T-helper 2 cell (primary cell): ENCODE data around the gene TTC4.

ENCODE experiments used
- DNase-seq, 5 experiments: peaks; one replicate each; pipeline versions ENCODE4 v3.0.0 to v3.0.0-alpha.2; 2012 to 2022

TTC4 gene

DNA sequence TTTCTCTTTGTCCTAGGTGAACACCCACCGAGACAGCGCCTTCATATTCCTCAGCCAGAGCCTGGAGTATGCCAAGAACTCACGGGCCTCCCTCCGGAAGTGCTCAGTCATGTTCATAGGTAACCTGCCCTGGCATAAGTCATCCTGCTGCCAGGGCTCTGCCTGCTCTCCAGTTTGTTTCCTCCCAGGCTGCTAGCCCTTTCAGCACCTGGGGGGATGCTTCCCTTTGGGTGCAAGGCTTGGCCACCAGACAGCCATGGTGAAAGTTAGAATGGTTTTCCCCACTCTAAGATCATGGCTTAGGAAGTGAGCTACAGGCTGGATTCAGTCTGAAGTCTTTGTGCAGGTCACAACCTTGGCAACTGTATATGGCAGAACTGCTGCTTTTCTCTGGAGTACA, 9.2 kb upstream of the TTC4 start:
- DNase-seq: no peak

DNA sequence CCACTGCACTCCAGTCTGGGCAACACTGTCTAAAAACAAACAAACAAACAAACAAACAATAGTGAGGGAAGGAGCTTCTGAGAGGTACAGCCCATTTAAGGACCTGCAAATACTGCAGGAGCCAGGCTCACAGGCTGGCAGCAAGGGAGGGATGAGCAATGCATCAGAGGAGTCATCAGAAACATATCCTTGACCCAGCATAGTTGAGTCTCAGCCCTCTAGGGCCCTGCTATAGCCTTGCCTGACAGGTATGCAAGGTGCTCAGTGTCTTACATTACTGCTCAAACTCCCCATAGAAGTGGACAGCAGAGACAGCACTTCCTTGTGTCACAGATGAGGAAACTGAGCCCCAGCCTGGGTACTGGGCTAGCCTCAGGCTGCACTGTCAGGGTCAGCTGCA, 7.3 kb upstream of the TTC4 start:
- no peak for DNase-seq

DNA sequence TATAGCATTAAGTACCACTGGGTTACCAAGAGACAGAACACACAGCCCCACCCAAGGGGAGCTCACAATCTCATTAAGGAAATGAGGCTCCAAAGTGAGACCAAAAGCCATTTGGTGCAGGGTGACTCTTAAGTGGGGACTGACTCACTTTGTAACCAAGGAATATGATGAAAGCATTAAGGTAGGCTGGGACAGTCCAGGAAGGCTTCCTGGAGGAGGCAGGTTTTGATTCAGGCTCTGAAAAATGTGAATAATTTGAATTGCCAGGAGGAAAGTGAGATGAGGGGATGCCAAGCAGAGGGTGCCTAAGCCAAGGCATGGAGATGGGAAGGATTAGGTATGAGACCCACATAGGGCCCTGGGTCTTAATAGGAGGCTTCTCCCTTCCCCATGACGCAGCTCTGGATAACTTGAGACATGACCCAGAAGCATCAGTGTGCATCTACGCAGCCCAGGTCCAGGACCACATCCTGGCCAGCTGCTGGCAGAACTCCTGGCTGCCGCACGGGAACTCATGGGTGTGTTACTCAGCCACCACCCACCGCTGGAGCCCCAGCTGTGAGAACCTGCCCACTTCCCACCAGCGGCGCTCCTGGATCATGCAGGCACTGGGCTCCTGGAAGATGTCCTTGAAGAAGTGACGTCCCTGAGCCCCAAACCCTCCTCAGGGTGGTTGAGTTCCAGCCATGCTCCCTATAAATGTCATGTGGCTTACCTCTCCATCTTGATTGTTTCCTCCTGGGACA, 5.9 kb upstream of the TTC4 start:
- DNase-seq: no peak

DNA sequence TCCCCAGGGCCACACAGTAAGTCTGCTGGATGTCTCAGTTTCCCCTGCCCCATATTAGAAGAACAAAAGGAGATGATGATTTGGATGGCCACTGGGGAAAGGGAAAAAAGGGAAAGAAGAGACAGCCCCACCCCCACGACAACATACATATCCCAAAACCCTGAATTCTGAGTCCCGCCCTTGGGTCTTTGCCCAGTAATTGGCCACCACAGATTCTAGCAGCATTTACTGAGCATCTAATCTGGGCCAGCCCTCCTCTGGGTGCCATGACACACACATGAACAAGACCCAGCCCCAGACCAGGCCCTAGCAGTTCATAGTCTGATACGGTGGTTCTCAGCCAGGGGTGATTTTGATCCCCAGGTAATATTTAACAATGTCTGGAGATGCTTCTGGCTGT, 5.2 kb upstream of the TTC4 start:
- no peak for DNase-seq

DNA sequence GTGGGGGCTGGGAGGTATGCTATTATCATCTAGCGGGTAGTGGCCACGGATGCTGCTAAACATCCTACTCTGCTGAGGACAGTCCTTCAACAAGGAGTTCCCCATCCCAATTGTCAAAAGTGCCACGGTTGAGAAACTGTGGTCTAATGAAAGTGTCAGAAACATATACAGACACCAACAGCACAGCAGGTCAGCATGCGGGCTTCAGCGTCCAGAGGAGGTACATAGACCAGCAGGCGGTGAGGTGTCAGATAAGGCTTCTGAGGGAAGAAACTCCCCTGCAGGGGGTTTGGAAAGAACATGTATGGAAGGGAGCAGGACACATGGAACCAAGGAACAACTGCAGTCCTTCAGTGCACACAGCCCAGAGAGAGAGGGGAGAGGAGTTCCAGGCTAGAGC, 4.8 kb upstream of the TTC4 start:
- DNase-seq: no peak

DNA sequence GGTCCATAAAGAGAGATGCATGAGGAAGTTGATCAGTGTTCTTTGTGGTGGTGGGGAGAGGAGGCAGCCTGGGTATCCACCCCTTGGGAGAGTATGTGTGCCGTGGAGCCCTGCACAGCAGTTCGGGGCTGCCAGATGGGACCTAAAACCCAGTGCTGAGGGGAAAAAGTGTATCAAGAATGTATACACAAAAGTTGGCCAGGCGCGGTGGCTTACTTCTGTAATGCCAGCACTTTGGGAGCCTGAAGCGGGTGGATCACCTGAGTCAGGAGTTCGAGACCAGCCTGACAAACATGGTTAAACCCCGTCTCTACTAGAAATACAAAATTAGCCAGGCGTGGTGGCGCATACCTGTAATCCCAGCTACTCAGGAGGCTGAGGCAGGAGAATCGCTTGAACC, 4.1 kb upstream of the TTC4 start:
- no peak for DNase-seq

DNA sequence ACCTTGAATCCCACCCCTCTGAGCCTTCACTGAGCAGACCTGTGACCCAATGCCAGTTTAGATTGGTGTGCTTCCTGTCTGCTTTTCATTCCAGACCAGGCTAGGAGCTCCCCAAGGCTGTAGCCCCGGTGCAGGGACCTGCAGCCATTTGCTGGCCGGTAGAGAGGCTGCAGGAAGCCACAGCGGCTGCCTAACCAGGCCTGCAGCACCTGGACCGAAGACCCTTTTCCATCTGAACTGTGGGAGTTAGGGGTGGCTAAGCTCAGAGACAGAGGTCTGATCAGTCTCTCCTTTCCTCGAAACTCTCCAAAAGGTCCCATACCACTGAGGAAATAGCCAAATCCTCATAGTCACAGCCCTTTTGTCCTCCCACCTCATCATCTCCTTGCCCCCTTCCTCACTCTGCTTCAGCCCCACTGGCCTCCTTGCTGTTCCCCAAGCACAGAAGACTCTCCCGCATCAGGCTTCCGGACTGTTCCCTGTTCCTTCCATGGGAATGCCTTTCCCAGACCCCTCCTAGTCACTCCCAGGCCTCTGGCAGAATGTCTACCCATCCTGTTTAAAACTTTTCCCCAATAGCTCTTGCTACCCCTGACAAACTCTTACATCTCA, 674 bp upstream of the TTC4 start:
- no peak for DNase-seq

DNA sequence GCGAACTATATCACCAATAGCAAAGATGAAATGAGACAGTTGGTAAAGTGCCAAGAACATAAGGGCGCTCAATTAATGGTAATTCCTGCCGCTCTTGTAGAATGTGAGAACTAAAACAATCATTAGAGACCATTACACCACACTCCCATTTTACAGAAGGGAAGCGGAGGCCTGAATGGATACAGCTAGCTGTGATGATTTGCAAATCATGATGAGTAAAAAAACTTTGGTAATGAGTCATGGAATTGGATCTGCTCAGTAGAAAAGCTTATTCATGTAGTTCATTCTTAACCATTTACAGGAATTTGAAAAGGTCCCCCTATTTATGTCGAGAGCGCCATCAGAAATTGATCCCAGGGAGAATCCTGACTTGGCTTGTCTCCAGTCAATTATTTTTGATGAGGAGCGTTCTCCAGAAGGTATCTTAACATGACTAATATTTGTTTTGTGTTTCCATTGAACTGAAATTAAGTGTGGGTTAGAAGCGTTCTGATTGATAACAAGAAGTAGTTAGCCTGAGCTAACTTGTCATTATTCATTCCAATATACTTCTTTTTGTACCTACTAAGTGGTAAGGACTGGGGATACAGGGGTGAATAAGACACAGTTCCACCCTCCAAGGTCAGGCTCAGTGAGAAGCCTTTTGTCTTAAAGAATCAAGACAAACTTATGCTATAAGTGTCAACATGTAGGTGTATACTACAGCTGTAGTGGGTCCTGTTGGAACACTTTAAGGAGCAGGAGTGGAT, 812 bp downstream of the TTC4 start:
- DNase-seq: no peak

DNA sequence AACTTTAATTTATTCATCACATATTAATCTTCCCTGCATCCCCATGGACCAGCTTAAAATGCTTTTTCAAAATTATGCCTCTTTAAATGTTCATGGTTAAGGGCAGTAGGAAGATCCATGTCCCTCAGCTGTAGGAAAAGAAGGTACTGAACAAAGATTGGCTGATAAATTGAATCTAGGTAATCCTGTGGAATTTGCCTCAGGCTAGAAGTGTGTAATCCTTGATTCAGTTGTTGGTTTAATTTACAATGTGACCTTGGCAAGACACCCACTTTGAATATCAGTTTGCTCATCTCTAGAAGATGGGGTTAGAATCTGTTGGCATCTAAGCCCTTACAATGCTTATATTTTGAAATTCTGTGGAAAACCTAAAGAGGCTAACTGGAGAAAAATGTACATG, 6.1 kb downstream of the TTC4 start:
- no peak for DNase-seq

DNA sequence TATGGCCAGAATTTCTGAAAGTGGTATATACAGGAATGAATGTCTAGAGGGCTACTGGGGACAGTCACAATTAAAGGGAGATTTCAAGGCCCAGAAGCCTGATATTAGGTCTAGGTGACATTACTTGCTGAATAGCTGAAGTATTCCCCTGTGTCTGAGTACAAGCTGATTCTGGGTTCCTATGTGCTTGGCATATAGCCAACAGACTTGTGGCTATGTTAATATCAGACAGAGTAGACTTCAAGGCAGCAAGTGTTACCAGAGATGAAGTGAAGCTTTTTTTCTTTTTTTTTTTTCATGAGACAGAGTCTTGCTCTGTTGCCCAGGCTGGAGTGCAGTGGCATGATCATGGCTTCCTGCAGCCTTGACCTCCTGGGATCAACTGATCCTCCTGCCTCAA, 8.3 kb downstream of the TTC4 start:
- DNase-seq: no peak

DNA sequence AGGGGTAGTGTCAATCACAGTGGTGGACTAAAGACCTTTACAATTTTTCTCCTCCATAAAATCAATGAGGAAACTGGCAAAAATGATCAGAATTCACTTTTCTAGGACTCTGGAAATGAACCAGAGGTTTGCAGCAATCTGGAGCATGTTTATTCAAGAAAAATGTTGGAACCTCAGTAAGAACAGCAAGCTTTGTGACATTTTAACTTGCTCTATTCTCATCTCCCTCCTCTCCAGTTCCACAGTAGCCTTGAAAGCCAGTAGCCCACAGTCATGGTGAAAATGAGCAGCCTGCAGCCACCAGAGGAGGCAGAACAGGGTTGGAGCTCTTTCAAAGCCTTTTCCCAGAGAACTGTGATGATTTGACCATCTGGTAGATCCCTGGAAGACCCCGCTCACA, 9.1 kb downstream of the TTC4 start:
- DNase-seq: no peak

DNA sequence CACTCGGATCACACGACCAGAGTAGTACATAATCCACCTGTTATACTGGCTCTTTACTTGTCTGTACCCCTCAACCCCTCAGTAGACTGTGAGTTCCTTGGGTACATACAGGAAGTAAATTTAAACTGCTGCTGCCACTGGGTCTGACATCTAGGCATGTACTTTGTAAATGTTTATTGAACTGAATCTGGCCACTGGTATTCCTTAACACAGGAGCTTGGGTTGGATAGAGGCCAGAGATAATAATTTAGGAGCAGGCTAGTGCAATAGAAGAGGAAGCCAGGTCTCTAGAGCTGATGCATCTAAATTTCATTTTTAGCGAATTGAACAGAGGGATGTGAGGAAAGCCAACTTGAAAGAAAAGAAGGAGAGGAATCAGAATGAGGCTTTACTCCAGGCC, 12.4 kb downstream of the TTC4 start:
- DNase-seq: no peak

DNA sequence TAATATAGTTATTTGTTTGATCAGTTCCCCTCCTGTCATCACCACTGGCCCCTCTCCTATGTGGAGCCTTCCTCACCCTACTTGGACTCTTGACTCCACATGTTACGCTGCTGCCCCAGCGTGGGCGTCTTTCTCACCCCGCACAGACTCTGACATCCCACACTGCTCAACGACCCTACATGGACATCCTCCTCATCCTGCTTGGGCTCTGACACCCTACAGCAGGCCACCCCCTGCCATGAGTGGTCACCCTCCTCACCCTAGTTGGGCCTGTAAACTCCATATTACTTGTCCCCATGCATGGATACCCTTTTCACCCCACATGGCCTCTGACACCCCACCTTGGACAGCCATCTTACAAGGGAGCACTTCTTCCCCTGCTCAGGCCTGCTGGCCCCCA, 21.0 kb downstream of the TTC4 start:
- no peak for DNase-seq

DNA sequence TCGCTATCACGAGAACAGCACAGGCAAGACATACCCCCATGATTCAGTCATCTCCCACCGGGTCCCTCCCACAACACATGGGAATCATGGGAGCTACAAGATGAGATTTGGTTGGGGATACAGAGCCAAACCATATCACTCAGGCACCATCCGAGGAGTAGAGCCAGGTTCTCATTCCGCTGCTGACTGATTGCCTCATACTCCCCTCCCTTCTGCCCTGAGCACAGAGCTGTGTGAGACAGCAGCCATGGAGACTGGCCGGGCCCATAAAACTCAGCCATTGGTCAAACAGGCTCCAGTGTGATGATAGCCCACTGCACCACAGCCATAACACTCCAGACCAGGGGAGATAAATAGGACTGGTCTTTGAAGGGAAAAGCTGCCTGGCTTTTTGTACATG, 22.6 kb downstream of the TTC4 start:
- DNase-seq: no peak

DNA sequence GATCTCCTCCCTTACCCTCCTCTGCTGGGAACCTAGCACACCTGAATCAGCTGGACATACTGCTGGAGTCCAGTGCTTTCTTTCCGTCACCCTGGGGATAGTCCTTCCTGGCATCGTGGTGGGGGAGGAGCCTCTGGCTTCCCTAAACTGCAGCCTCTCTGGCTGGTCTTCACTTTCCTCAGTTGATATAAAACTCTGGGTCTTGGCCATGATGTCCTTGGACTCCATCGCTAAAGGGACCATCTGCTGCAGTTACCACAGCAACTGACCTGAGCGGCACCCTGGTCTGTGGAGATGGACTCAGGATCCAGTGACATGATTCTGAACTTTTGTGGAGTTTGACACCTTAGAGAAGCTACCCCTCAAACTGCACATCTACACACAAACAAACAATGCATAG, 25.9 kb downstream of the TTC4 start:
- no peak for DNase-seq

DNA sequence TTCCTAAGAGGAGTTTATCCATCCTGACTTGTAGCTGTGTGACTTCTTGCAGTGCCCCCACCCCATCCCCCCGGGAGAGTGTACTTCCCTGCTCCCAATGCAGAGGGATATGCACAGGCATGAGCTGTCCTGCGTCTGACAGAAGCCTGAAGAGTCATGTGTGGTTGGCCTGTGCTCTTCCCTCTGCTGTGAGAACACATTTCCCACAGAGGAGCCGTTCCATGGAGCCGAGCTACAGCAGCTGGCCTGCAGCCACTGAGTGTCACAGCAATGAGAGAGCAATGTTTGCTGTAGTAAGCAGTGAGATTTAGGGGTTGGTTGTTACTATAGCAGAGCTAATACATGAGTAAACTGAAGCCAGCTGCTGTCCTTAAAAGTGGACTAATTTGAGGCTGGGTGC, 26.6 kb downstream of the TTC4 start:
- no peak for DNase-seq

DNA sequence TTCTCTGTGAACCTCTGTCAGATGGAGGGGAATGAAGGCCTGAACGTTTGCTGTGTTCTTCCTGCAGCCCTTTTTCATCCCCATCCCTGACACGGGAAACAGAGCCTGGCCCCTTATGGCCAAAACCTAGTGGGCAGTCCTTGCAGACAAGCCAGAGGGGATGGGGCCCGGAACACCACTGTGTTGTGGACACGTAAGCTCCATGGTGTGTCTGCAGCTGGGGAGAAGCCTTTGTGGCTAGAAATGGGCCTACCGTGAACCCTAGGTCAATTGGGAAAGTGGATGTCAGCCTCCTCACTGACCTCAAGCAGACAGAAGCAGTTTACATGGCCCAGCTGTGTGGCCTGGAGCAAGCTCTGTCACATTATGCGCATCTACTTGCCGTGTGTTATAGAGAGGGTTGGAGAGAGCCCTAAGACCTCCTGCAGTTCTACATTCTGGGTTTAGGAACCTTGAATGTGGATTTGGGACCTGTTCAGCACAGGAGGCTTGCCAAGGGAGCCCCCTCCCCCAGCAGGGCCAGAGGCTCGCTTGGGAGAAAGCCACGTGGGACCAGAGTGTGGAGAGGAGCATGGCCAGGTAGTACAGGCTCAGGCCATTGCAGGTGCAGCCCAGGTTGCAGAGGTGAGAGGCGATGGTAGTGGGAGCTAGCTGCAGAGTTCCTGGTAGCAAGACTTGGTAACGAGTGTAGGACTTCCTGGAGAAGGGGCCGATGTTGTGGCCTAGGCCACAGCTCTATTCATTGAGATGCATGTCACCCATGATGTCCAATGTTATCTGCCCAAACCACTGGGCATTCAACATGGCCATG, 28.0 kb downstream of the TTC4 start:
- DNase-seq: no peak

DNA sequence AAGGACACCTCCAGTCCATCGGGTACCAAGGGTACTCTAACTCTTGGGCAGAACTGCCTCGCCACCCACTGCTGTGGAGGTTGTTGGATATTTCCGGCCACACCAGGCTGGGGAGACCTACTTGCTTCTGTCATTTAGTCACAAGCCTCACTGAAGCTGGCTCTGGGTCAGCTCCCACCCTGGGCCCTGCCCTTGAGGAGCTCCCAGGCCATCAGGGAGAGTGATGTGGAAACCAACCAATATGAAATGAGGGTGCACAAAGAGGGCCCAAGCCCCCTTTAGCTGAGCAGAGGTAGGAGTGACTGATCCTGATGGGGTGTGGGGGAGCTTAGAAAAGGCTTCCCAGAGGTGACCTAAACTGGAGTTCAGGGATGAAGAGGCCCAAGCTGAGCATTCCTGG, 29.0 kb downstream of the TTC4 start:
- no peak for DNase-seq

DNA sequence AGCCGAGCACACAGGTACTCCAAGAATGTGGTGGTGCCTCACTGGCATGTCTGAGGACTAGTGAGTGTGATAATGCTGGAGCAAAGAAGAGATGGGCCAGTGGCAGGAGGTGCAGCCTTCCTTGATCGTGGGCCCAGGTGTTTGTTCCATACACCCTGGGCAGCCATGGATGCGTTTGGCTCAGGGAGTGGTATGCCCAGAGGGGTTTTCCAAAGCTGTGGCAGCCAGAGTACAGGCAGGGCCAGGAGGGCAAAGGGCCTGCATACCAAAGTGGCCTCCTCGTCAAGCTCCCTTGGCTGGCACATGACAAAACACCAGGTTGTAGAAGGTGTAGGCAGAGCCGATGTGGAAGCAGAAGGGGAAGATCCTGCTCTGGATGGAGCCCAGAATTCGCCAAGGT, 29.6 kb downstream of the TTC4 start:
- DNase-seq: no peak

DNA sequence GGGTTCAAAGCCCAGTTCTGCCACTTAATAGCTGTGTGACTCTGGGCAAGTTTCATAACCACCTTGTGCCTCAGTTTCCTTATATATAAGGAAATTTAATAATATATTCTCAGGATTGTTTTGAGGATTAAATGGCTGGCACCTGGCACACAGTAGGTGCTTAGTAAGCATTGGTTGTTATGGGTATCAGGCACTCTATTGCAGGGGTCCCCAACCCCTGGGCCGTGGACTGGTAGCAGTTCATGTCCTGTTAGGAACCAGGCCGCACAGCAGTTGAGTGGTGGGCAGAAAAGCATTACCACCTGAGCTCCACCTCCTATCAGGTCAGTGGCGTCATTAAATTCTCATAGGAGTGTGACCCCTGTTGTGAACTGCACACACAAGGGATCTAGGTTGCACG, 30.2 kb downstream of the TTC4 start:
- no peak for DNase-seq

DNA sequence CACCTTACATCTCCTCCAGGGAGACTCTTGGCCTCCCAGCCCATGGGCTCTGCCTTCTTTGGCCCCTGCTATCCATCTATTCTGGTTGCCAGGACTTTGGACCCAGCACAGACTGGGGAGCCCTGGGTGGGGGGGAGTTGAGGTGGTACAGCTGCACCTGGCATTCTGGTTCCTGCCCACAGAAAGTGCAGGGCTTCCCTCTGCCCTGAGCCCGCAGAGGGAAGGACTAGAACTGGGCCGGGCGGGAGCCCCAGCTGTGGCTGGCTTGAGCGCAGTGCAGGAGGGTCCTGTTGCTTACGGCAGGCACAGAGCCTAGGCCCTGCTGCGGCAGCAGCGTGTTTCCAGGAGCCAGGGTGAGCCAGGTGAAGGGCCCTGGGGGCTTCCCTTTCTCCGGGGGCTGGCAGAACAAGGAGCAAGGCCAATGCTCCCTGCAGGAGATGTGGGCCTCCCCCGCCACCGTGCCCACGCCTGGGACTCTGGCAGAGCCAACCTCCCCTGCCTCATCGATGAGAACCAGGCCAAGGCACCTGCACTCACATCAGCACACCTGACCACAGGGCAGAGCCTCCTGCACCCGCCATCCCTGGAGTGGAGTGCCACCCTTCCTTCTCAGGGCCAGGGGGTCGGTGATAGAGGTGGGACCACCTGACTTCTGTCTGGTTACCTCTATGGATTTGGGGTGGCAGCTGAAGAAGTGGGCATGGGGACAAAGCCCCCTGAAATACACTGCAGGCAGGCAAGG, 32.6 kb downstream of the TTC4 start:
- DNase-seq: no peak

DNA sequence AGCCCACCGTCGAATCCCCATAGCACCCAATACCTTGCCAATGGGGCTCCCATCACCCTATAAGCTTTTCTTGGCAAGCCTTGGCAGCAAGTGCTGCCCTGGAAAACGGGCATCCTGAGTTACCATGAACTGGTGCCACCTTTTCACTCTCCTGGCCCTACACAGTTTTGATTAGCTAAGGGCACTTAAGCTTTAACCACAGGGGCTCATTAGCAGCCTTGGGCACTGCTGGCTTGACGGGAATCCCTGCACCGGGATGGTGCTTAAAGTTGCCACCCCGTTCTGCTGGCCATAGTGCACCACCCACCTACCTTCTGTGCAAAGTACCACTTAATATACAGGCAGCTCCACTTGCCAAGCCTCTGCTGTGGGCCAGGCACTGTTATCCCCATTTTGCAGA, 34.9 kb downstream of the TTC4 start:
- DNase-seq: no peak

DNA sequence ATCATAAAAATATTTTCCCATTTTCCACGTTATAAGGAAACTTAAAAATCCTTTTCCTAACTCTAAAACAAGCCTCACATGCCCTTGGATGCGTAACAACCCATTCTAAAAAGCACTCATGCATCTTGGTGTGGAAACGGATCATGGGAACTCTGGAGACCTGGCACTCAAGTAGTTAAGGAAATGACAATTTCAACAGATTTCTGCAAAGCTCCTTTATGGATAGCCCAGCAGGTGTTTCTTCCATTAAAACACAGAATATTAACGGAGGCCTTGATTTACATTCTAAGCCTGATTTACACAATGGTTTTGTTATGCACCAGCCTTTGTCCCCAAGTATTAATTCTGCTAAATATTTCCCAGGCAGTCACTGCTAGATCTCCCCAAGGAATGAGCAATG, 35.8 kb downstream of the TTC4 start:
- no peak for DNase-seq
